ENCODE measurements around the gene ING3. TPM values are rescaled to one million over a fixed set of nuclear protein-coding genes. Genes with fewer than 3 reads are reported as not detected.

Gene ING3
- total RNA-seq, 1 donor from 2014 or later = 25.7 TPM

DNA sequence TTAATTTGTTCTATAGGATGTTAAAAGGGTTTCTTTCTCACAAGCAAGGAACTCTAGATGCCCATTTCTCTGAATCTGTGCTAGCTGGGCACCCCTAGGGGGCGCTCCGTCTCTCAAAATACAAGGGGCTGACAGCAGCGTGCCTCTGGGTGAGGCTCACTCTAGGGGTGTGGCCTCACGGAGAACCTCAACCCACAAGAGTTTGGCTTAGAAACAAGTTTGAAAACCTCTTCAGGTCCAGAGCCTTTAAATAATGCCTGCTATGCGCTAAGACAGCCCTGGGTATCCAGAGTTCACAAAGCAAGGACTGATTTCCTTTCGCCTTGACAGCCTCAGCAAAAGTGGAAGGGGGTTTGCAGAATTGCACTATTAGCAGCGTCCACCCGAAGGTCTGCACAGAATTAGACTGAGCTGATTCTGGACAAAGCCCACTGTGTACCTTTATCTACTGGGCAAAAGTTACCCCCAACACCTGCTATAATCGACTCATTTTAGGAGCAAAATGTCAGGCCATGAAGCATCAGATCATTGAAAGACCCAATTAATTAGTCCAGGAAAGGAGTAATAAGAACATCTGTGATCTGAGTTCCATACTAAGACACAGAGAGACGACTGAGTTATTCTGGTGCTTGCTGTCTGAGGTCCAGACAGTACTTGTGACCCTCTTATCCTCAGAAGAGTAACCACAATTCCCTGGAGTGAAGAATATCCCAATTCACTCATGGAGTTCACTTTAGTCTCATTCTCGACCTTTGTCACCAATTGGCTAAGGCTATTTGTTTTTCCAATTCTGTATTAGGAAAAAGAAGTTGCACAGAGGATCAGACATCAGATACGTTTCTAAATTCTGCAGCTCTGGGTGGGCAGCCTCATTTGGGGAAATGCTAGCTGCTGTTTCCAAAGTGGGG, 37.4 kb downstream of the ING3 start:
- intact Hi-C loops (cut with micrococcal nuclease) = loop anchor here (1.0 to 10.0 kb wide), 5 partner anchors 37 to 559 kb away; partner anchors contain the start of gene FAM3C

DNA sequence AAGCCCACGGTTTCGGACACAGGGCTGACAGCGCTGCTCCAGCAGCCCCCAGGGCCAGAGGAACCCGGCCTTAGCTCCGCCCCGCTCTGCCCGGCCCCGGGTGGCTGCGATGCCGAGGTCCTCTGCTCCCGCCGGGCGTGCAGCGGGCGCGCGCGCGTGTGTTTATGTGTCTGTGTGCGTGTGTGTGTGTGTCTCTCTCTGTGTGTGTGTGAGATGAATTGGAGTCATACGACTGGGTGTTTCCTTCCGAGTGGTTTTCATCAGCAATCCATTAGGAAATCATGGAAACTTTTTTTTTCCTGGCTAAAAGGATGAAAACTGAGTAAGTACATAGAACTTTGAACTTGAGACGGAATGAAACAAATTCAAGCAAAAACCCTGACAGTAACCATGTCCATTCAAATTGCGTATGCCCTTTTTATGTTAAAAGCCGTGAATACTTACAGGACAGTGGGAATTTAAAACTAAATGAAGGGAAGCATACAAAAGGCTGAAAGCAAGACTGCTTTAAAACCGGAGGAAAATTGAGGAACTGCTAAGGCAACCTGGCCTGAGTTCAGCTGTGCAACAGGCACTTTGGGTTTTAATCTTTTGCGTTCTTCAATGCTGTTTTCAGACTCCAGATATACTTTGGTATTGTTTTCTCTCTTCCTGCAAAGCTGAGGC, 38.1 kb downstream of the ING3 start, which contains the start of gene CPED1:
Gene CPED1, plus strand, starts transcription at position 121 of the 666 bp plus-strand sequence. CDS start 911 bp downstream, outside the sequence.
- intact Hi-C loops (cut with micrococcal nuclease) = loop anchor here (10.0 kb wide), 1 partner anchor 406 kb away; the partner anchor contains the start of gene FAM3C

DNA sequence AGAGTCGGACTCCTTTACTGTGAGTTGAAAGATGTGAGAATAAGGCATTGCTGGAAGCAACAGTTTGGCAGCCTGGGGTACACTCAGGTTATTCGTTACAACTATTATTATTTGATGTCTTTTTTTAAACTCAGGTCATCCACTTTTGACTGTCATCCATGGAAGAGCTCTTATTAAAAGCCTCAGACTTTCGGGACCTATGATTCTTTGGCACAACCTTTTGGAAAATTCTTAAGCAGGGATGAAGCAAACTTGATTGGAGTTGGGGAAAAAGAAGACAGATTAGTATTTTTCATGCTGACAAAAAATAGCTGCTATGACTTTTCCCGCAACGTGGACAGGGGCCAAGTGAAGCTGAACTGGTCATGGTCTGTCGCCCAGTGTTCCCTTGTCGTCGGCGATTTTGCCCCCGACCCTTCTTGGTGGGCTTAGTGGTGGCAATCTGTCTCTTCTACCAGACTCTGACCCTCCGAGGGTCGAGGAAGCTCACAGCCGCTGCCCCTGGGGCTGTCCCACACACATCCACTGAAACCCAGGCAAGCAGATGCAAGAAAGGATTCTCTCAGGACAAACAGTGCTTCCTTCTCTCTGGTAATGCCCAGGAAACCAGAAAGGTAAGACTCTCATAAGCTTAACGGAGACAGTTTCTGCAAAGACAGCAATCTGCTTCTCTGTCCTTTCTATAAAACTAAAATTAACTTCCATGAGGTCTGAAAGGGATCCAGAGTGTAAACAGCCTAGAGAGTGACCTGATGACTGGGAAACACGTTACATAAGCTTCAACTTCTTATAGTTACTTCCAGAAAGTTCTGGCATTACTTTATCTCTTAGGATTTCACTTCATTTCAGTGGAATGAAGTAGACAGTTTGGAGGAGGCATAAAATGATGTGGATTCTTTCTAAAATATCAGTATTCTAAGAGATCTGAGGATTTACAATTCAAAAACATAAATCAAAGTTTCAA, 39.0 kb downstream of the ING3 start:
- intact Hi-C loops (cut with micrococcal nuclease) = loop anchor here (10.0 kb wide), 1 partner anchor 405 kb away; the partner anchor contains the start of gene FAM3C

DNA sequence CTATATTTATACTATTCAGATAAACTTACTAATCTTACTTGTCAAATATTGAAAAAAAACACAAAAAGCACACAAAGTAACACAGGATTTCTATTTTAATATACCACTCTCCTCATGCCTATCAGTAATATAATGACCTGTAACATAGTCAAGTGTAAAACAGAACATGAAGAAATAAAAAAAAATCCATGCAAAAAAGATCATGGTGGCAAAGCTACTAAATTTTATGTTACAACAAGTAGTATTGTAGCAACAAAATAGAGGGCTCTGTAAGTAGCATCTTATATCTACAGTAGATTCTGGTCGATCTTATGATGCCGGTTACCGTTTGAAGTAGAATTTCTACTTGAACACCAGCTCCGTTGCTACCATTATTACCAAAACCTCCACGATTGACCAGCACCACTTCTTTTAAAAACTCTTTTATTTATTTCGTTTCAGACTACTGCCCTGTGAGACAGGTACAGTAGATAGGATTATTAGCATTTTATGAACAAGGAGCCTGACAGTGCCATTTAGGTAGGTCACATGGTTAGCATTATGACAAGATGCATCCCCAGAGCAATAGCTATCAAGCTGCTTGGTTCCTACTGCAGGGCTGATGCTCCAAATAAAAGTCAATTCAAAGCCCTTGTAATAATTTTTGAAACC, 40.0 kb downstream of the ING3 start:
- intact Hi-C loops (cut with micrococcal nuclease) = no loop called here

DNA sequence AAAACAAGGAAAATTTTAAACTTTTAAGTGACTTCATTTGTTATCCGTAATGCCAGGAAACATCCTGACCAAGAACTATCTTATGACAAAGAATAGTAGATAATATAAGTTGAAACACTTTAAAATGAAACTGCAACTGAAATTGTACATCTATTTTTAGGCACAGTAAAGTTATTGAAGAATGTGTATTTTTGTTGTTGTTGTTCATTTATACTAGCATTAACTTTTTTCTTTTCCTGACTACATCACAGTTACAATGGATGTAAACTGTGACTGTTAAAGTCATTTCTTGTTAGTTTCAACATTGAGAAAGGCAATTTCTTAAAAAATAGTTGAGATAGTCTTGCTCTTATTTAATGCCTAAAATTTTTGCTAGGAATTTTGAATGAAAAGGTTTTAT, 40.6 kb downstream of the ING3 start:
- intact Hi-C loops (cut with micrococcal nuclease) = no loop called here

DNA sequence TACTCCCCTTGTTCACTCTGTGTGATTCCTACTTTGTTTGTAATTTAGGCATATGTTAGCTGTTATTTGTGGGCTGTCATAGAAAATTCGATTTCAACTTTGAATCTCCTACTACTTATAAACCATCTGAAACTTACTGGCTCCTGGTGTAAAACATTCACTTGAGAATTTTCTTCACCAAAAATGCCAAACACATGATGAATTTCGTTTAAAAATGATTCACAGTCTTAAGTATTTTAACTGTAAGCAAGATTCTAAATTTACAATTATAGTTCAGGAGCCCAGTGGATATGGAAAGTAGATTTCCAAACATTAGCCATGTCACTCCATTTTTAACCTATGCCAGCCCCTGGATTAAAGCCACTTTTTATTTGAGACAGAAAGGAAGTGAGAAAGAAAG, 41.0 kb downstream of the ING3 start:
- intact Hi-C loops (cut with micrococcal nuclease) = no loop called here

DNA sequence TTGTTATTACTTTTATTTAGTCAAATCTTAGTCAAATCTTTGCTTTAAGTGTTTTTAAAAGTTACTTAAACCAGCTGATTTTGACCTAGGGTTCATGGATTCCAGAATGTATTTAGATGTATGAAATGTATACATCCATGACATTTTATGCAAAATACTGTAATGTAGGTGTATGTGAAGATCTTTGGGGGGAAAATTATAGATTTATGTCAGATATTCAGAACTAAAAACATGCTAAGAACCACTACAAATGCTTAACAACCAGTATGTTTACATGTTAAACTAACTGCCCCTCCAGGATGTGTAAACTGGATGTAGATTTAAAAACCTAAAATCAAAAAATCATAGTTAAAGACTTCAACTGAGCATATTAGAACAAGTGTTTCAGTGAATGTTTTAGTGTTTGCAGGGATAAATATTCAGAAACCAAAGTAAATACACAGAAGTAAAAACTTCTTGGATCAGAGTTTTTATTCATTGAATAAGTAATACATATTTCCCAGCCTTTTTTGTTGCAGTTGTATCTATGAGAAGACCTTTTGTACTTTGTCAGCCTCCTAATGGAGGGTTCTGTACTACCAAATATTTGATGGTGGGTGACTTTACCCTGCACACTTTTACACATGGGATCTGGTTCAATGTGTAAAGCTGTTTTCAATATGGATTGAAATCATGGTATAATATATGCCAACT, 41.8 kb downstream of the ING3 start:
- intact Hi-C loops (cut with micrococcal nuclease) = no loop called here

DNA sequence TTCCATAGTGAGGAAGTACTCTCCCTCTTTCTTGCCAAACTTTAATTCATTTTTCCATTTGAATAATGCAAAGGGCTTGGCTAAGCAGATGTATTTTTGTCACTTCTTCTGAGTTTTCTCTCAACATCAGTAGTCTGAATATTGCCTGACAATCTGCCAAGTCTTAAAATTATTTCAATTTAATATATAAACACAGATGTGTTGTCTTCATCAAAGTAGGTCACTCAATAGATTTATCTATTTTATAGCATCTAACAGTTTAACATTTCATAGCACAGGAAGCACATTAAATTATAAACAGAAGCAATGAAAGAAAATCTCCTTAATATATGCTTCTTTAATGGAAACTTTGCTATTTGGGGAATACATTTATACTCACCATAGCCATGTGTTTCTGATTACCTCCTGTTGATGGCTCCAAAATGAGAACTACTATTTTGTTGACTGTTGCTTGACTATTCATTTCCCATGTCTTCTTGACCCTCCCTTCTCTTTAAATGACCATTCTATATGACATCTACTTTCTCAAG, 42.5 kb downstream of the ING3 start:
- intact Hi-C loops (cut with micrococcal nuclease) = no loop called here

DNA sequence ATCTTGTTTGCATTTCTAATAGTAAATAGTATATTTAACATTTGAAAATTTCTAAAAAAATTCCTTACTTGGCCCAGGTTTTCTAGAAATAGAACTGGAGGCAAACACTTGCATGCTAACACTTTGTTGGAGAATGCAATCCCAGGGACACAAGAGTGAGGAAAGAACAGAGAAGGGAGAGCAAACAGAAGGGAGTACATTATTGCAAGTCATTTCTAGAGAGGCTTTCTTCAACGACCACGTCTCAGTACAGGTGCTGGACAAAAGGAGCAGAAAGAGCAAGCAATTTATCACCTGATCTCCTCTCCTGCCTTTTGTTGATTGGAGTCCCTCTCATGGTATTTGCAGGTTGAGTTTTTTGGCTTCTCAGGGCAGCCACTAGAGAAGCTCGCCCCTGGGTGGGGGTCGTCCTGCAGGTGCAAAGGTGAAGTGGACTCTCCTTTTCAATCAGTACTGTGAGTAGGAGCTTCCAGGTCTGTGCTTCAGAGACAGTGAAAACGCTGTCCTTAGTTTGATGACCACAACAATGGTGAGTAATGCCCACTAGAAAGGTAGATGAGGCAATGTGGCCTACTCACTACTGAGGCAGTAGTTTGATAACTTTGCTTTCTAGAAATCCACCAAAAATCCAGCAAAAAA, 43.1 kb downstream of the ING3 start:
- intact Hi-C loops (cut with micrococcal nuclease) = no loop called here

DNA sequence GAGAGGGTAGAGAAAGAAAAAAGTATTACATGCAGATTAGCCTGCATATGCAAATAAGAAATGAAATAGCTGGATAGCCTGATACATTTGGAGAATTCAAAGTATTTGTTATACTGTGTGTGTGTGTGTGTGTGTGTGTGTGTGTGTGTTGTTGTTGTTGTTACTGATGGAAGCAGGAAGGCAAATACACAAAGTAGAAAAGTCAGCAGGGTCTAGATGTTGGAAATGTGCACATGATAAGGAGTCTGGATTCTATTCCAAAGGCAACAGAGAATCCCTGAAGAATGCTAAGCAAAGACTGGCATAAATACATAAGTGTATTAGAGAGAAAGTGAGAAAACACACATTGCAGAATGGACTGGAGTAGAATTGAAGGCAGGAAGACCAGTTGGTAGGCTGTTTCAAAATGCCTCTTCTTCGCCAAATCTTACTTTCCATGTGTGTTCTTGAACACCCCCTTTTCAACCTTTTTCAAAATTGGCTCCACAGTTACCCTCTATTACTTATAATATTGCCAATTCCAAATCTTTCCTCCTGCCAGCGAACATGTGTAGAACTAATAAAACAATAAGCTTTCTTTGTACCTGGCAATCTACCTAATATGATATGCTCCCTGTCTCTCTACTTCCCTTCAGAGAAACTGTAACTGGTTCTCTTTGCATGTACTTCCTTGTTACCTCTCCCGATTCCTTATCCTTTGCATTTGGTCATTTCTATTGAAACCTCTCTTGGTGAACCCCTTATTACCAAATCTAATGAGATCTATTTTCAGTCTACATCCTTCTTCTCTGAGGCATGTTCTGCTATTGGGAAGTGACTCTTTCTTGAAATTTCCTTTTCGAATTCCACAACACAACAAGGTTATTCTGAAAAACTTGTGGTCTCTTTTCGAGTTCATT, 44.2 kb downstream of the ING3 start:
- intact Hi-C loops (cut with micrococcal nuclease) = no loop called here

DNA sequence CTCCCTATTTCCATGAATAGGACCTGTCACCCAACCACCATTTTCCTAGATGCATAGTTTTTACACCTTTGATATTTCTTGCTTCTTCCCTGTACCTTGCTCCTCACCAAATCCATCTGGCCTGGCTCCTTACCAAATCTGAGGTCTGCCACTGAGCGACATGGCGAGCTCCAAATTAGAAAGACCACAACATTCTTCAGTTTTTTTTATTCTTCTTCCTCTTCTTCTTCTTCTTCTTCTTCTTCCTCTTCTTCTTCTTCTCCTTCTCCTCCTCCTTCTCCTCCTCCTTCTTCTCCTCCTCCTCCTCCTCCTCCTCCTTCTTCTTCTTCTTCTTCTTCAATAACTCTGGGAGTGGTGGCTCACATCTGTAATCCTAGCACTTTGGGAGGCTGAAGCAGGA, 45.1 kb downstream of the ING3 start:
- intact Hi-C loops (cut with micrococcal nuclease) = no loop called here

DNA sequence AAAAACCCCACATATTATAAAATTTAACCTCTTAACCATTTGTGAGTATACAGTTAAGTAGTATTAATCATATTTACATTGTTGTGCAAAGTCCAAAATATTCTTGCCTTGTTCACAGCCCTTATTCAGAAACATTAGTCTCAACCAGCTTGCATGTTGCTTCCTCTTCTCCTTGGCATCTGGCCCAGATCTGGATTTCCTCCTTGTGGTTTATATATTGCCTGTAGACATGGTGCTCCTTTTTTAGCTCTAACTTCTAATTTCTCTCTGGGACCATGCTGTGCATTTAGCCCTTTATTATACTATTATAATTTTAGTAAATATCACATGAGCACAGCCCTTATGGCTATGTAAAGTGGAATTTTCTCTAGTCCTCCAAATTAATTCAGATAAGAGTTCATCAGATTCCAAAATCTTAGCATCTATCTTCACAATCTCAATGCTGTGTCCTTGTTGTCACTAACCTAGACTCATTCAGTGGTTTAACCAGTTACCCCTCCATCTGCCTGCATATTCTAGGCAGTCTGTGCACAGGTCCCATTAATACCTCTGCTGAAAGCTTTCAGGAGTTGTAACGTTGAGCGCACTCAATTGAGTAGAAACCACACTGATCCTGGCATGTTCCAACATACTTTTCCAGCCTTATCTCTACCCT, 45.9 kb downstream of the ING3 start:
- intact Hi-C loops (cut with micrococcal nuclease) = no loop called here

DNA sequence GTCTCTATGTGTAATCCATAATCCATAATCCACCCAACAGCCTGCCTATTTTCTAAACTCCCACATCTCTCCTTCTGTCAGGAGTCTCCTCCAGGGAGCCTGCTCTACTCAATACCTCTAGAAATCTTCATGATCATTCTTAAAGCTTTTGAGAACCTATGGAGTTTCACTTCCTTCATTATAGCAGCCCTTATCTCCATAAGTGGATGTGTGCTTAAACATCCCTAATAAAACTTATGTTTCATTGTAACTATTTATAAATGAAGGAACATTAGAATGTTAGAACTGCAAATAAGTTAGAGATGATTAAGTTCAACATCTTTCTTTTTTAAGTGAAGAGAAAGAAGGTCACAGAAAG, 46.4 kb downstream of the ING3 start:
- intact Hi-C loops (cut with micrococcal nuclease) = no loop called here

DNA sequence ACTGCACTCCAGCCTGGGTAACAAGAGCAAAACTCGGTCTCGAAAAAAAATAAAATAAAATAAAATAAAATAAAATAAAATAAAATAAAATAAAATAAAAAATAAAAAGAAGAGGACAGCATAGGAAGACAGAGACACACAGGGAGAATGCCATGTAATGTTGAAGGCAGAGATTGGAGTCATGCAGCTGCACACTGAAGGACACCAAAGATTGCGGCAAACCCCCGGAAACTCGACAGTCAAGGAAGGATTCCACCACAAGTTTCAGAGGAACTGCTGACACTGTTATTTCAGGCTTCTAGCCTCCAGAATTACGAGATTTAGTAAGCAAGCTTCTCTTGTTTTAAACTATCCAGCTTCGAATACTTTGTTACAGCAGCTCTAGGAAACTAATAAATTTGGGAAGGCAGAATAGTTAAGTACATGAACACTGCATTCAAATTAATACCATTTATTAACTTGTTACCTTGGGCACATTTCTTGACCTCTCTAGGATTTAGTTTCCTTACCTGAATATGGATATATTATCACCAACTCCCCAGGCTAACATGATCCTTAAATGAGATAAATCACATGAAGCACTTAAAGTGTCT, 47.4 kb downstream of the ING3 start:
- intact Hi-C loops (cut with micrococcal nuclease) = no loop called here

DNA sequence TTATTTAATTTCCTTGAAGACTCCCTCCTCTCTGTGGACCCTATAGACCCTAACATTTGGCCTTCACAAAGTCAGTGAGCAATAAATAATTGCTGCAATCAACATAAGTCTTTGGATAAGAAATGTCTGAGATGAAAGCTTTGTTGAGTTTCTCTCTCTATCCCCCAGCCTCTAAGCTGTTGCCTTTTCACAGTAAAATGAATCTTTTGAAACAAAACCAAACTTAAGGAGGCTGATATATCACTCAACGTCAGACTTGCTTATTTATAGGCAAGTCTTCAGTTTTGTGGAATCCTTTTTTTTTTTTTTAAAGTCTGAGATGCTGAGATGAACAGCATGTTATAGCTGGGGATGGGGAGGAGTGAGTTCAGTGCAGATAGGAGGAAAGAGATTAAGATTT, 47.9 kb downstream of the ING3 start:
- intact Hi-C loops (cut with micrococcal nuclease) = no loop called here

DNA sequence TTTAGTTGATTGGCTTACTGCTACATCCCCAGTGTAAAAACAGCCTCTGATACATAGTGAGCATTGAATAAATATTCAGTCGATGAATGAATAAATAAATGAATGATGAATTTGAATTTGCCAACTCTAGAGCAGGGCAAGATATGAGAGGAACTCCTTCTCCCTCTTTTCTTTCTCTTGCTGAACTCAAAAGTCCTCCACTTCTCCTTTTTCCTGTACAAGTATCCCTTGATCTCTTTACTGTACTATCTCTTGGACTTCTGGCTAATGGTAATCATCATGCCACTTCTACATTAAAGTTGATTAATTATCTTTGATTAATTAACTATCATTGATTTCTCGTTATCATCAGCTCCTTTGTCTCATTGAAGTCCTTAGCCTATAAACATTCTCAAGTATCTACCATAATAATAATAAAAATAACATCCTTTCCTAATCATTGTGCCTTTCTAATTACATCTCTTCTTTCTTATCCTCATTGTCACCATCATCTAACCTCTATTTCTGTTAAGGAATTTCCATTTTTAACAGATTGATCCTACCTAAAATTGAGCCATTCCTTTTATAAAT, 48.5 kb downstream of the ING3 start:
- intact Hi-C loops (cut with micrococcal nuclease) = no loop called here

Measured in T-helper 2 cell treated with Interferon-gamma antibody and Interleukin-4, amounts not matched to agents 100 ng/mL and 5 ng/mL, for 36 hours (primary cell).